Fibroblast of mammary gland (primary cell): ENCODE data around the gene CBFA2T2.

Experiments used
- DNase-seq: peaks from one replicate; pipeline ENCODE4 v3.0.0-alpha.2; 2010; ENCODE audit warnings: low read depth
- H3K4me3 ChIP-seq: 2 replicates; pipeline ENCODE4 v1.5.1; 2011; ENCODE audit warnings: low read depth, mild to moderate bottlenecking, low read length, moderate library complexity; ENCODE audit not compliant: control insufficient read depth
- CTCF ChIP-seq: conservative IDR thresholded peaks from 2 replicates; pipeline ENCODE4 v1.5.1; 2011; ENCODE audit warnings: low read depth, low read length, inconsistent platforms; ENCODE audit not compliant: control insufficient read depth, insufficient read depth

CBFA2T2 gene

GRCh38 chr20:33680686-33681085, 190.8 kb downstream of the CBFA2T2 start:
- TF ChIP-seq CTCF = no peak
- peak; percentile 53 for DNase-seq
- no peak overlapping the region for H3K4me3 ChIP-seq

DNA sequence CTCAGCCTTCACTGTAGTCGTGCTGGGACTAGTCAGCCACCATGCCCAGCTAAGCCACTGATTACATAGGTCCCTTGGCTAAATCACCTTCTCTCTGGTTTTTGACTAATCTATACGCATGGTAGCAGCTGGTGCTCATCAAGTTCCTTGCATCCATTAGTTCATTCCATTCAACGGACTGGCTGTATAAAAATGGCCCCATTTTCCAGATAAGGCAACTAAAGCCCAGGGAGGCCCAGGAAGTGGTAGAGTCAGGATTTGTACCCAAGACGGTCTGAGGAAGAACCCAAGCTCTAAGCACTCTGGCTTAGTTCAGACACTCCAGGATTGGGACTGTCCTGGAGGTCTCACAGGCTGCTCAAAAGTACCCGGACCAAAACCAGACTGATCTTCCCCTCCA, 191.4 kb downstream of the CBFA2T2 start:
- no peak for DNase-seq
- TF ChIP-seq CTCF = no peak
- H3K4me3 ChIP-seq = no peak overlapping the region

DNA sequence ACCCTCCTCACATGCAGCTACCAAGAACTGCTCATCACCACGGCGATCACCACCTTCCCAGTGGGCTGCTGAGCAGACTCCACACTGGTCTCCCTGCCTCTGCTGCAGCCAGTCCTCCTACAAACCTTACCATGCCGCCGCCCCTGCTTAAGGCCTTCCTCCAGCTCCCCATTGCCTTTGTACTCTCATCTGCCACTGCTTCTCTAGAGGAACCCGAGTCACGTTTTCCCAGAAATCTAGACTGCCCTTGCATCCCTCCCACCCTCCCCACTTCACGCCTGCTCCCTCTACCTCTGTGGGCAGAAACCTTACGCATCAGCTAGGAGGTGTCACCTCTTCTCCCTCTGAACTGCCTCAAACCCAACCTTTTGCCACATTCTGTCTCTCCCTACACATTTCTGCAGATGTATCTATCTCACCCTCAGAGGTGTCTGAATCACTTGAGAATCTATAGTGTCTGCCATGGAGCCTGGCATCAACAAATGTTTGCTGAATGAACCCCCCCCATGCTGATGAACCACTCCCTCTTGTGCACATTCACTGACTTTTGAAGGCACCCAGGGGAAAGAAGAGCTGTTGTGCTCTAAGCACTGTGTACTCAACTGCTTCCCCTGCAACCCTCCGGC, 191.9 kb downstream of the CBFA2T2 start:
- H3K4me3 ChIP-seq = no peak overlapping the region
- no peak for DNase-seq
- TF ChIP-seq CTCF = no peak

DNA sequence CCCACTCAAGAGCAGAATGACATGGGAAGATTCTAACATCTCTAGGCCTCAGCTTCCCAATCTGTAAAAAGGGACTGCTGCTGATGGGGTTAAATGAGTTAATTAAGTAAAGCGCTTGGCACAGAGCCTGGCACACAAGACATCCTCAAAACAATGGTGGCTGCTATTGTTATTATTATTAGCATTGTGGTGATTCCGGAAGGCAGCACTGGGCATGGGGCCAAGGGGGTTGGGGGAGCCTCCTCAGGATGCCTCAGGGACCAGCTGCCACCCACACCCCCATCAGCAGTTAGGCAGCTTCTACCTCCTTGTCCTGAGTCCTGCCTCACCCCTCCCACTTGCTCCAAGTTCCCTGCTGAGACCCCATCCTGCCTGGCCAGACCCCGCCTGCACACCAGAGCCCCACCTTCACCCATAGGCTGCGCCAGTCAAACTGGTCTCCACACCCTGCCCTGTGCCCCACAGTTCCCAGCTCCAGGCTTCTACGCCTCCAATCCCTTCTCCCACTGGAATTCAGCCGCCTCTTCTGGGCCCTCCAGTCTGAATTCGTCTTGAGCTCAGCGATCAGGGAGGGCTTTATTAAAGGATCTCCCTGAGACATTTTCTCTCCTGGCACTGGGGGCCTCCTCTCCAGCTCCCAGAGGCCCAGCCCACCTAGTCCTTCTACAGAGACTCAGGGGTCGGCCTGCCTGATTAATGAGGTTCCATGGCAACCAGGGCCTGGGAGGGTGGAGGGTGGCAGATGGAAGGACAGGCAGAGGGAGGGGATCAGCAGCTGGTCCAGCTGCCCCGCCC, 194.8 kb downstream of the CBFA2T2 start:
- no peak for DNase-seq
- H3K4me3 ChIP-seq = peak overlapping the region; percentile 59
- no peak for TF ChIP-seq CTCF

DNA sequence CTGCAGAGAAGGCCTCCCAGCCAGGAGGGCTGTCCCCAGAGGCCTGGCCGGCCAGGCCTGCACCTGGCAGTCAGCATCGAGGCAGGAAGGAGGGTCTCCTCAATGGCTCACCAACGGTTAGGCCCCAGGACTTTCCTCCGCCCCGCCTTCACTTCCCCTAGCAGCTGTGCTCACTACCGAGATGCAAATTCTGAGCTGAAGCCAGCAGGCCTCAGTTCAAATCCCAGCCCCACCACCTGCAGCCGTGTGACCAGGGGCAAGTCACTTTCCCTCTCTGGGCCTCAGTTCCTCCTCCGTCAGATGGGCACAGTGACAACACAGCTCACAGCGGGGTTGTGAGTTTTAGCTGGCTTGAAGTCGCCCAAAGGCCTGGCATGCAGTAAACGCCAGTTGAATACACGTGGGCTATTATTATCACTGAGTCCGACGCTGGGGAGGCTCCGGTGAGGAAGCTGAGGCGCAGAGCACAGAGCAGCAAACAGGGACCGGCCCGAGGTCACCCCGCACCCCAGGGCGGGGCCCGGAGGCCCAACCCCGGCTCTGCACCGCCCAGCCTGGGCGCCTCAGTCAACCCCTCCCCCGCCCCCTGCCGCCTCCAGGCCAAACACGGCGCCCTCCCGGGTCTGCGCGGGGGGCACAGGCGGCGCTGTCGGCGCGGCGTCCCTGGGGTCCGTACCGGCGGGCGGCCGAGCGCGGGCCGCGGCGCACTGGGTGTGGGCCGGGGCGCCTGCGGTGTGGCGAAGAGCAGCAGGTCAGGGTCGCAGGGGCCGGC, 195.6 kb downstream of the CBFA2T2 start:
- DNase-seq = peak; percentile 29
- TF ChIP-seq CTCF = no peak
- peak overlapping the region; percentile 59 for H3K4me3 ChIP-seq

DNA sequence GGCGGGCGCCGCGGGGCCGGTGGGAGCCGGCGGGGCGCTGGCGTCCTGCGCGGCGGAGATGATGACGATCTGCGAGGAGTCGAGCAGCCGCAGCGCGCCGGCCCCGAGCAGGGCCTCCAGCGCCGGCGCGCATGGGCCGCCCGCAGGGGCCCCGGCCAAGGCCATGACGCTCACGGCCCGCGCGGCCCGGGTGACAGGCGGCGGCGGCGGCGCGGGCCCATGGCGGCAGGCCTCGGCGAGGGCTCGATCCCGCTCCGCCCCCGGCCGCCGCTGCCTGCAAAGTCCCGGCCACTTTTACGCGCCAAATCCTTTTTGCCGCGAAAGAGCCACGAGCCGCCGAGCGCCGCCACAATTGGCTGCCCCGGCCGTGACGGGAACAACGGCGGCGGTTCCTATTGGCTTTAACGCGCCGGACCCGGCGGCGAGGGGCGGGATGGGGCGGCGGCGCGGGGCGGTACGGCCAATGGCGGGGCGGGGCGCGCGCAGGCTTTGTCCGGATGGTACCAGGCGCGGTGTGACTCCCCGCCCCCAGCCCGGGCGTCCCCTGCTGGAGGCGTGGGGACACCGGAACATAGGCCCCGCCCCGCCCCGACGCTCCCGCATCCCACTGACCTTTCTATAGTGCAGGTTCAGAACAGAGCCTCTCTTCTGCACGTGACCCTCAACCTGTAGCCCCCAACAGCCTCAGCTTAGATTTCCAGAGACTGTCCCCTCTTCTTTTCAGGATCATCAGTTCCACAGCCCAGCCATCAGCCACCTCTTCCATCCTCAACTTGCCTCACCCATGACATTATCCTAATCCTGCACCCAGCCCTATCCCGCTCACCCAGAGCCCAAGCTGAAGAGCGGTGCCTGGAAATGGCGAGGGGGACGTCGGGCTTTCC, 196.4 kb downstream of the CBFA2T2 start, which contains the start of gene E2F1:
Gene E2F1 (minus strand): TSS at position 286 of the 884 bp plus-strand sequence. CDS start 121 bp downstream, at position 165.
- peak; percentile 82 for DNase-seq
- TF ChIP-seq CTCF = no peak
- H3K4me3 ChIP-seq = peak within 1 kb of the TSS; percentile 59
